ENCODE measurements around the gene MAGOH. TPM values are rescaled to one million over a fixed set of nuclear protein-coding genes. Genes with fewer than 3 reads are reported as not detected.

MAGOH gene
- total and polyA plus RNA-seq, 2 of the 13 experiments (the other 11 are each of a cell fraction or from before 2014, with no cell fraction given): 24.1 to 87.0 TPM

DNA sequence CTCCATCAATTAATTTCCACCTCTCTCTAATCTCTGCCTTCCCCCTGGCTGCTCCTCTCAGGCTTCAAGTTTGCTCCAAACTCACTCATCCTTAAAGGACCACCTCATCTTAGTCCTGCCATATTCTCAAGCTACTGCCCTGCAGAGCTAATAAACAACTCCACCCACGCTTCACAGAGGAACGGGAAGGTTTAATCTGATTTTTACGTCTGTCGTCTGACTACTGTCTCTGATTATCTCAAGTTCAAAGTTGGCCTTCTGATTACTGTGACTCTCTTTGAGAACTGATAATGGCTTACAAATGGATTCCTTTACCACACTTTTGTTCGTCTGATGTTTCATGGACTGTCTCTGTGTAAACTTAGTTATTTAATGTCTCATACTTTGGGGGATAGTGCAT, 49.3 kb downstream of the MAGOH start (continued):
- TF ChIP-seq TAF1 (CRISPR knock-in tag; IDR thresholded peaks at IDR 0.05) (no peak), JUN (CRISPR knock-in tag; IDR thresholded peaks at IDR 0.05) (no peak), KDM5A (IDR thresholded peaks at IDR 0.05; ENCODE audit: borderline replicate concordance, low read length) (no peak), TBX2 (CRISPR knock-in tag; IDR thresholded peaks at IDR 0.05; ENCODE audit: borderline replicate concordance) (no peak), ZFP36L1 (CRISPR knock-in tag; IDR thresholded peaks at IDR 0.05) (no peak), SP5 (CRISPR knock-in tag; IDR thresholded peaks at IDR 0.05; ENCODE audit: borderline replicate concordance, low read depth) (no peak), GLI4 (CRISPR knock-in tag; IDR thresholded peaks at IDR 0.05; ENCODE audit: borderline replicate concordance) (no peak), NR2F6 (IDR thresholded peaks at IDR 0.05) (no peak), NR2F6 (CRISPR knock-in tag; IDR thresholded peaks at IDR 0.05) (no peak)
- TF ChIP-seq, protein P1, sequence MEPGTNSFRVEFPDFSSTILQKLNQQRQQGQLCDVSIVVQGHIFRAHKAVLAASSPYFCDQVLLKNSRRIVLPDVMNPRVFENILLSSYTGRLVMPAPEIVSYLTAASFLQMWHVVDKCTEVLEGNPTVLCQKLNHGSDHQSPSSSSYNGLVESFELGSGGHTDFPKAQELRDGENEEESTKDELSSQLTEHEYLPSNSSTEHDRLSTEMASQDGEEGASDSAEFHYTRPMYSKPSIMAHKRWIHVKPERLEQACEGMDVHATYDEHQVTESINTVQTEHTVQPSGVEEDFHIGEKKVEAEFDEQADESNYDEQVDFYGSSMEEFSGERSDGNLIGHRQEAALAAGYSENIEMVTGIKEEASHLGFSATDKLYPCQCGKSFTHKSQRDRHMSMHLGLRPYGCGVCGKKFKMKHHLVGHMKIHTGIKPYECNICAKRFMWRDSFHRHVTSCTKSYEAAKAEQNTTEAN (CRISPR knock-in tag; conservative IDR thresholded peaks at IDR 0.05): no peak
- TF ChIP-seq, protein P2, sequence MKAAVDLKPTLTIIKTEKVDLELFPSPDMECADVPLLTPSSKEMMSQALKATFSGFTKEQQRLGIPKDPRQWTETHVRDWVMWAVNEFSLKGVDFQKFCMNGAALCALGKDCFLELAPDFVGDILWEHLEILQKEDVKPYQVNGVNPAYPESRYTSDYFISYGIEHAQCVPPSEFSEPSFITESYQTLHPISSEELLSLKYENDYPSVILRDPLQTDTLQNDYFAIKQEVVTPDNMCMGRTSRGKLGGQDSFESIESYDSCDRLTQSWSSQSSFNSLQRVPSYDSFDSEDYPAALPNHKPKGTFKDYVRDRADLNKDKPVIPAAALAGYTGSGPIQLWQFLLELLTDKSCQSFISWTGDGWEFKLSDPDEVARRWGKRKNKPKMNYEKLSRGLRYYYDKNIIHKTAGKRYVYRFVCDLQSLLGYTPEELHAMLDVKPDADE (CRISPR knock-in tag; IDR thresholded peaks at IDR 0.05): no peak

GRCh38 chr1:53188099-53188498, 50.2 kb downstream of the MAGOH start:
- DNase-seq (ENCODE audit: low spot score) (no peak), FAIRE-seq (no peak), ATAC-seq (no peak)
- H3K4me1 ChIP-seq (ENCODE audit: insufficient read depth, low read length): peaks cover 69% of the 10 kb centered on the region
- H3K27ac ChIP-seq (ENCODE audit: extremely low read length, insufficient read depth, low read length): no peak overlapping the region
- WGBS (ENCODE audit: low lambda C conversion rate): 85% methylated on average over 4 of the region's 4 CpGs
- in situ Hi-C loops (cut with HindIII; ENCODE audit: extremely low pct_ligation_motif_present, low pct_unique_long_range_greater_than_20kb): loop anchor here (10.0 kb wide), 1 partner anchor 483 kb away; no protein-coding TSS in a partner anchor
- BruUV-seq (replicated peaks): no TSS peak
- ChIA-PET POLR2A (no interaction called here), CTCF (ENCODE audit: low intra/inter-chr PET ratio, low total read pairs) (no interaction called here)
- H4K20me1 ChIP-seq (ENCODE audit: insufficient read depth, low read length): no peaks in the 10 kb centered on the region
- no peaks in the 10 kb centered on the region for H3K27me3 ChIP-seq (ENCODE audit: control insufficient read depth in 1 of 2, insufficient read depth in 2 of 2, low read length in 2 of 2)
- H3K9me3 ChIP-seq (ENCODE audit: low read length): no peaks in the 10 kb centered on the region
- H2AFZ ChIP-seq (ENCODE audit: low read length): no peak overlapping the region
- no peak overlapping the region for H3K4me2 ChIP-seq (ENCODE audit: low read depth, low read length)
- intact Hi-C loops (cut with micrococcal nuclease; ENCODE audit: unreplicated experiment): loop anchor here (10.0 kb wide), 1 partner anchor 103 kb away; no protein-coding TSS in a partner anchor
- H3K79me2 ChIP-seq (ENCODE audit: insufficient read depth, low read length): no peaks in the 10 kb centered on the region
- H3K36me3 ChIP-seq (replicated peaks in 1 of 2; ENCODE audit: control insufficient read depth in 1 of 2, insufficient read depth in 2 of 2, low read length in 2 of 2): no peaks in the 10 kb centered on the region
- no peak overlapping the region for H3K4me3 ChIP-seq (replicated peaks in 1 of 3; ENCODE audit: insufficient read depth in 1 of 3, low read depth in 2 of 3, low read length in 3 of 3)
- no peak overlapping the region for H3K9ac ChIP-seq (ENCODE audit: insufficient read depth, low read depth, low read length)
- TF ChIP-seq ZNF816 (CRISPR knock-in tag; IDR thresholded peaks at IDR 0.05; ENCODE audit: borderline replicate concordance) (no peak), ZSCAN20 (CRISPR knock-in tag; IDR thresholded peaks at IDR 0.05; ENCODE audit: borderline replicate concordance) (no peak), SP2 (CRISPR knock-in tag; IDR thresholded peaks at IDR 0.05) (no peak), SMARCC2 (IDR thresholded peaks at IDR 0.05) (no peak), ZNF224 (CRISPR knock-in tag; IDR thresholded peaks at IDR 0.05) (no peak), HMGA1 (CRISPR knock-in tag; conservative IDR thresholded peaks at IDR 0.05) (no peak), ZNF143 (CRISPR knock-in tag; IDR thresholded peaks at IDR 0.05) (no peak), HBP1 (CRISPR knock-in tag; IDR thresholded peaks at IDR 0.05; ENCODE audit: low read depth) (no peak)
- TF ChIP-seq, protein P3, sequence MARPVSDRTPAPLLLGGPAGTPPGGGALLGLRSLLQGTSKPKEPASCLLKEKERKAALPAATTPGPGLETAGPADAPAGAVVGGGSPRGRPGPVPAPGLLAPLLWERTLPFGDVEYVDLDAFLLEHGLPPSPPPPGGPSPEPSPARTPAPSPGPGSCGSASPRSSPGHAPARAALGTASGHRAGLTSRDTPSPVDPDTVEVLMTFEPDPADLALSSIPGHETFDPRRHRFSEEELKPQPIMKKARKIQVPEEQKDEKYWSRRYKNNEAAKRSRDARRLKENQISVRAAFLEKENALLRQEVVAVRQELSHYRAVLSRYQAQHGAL (CRISPR knock-in tag; IDR thresholded peaks at IDR 0.05; ENCODE audit: not compliant biosample characterization): no peak

Data from HepG2 (cell line).